ENCODE results near the gene ARID5B.

GRCh38 chr10:61987537-61987936 lies 86.0 kb downstream of the ARID5B start:
- TF ChIP-seq FOXA1 (IDR thresholded peaks at IDR 0.05): no peak
- no peak for TF ChIP-seq SP1 (IDR thresholded peaks at IDR 0.05)
- no peak for TF ChIP-seq L3MBTL2 (conservative IDR thresholded peaks at IDR 0.05)
- no peak for TF ChIP-seq ELF4 (IDR thresholded peaks at IDR 0.05)
- no peak for TF ChIP-seq TARDBP (IDR thresholded peaks at IDR 0.05)
- no peak for TF ChIP-seq ARNT (IDR thresholded peaks at IDR 0.05)
- TF ChIP-seq LEF1 (IDR thresholded peaks at IDR 0.05; ENCODE audit: borderline replicate concordance): no peak

Data from HEK293T (cell line).